Esophagus muscularis mucosa (tissue), 3 donors: ENCODE results near the gene CLNK.

Experiments used
- CTCF ChIP-seq, 3 experiments: fragments of 200-600 bp in 2 of 3; fragments of 450-650 bp in 1 of 3; sonication (generic) in 2 of 3; IDR thresholded peaks; one replicate each; pipeline ENCODE4 v1.5.1; 2017 to 2019; ENCODE audit warnings: antibody characterized with exemption in 3 of 3, mild to moderate bottlenecking in 2 of 3, moderate library complexity in 1 of 3
- POLR2A ChIP-seq: fragments of 450-650 bp; IDR thresholded peaks from one replicate; pipeline ENCODE4 v1.6.1; 2017; ENCODE audit warnings: antibody characterized with exemption, moderate library complexity, mild to moderate bottlenecking, low read depth
- POLR2AphosphoS5 ChIP-seq, 2 donors: sonication (generic); formaldehyde crosslinking; IDR thresholded peaks; one replicate each; pipeline ENCODE4 v1.6.1; 2017; ENCODE audit warnings: antibody characterized with exemption in 2 of 2

GRCh38 chr4:10623862-10624261, 60.7 kb downstream of the CLNK start:
- no peak for TF ChIP-seq POLR2AphosphoS5 (IDR thresholded peaks at IDR 0.05)
- TF ChIP-seq CTCF (IDR thresholded peaks at IDR 0.05): no peak
- no peak for TF ChIP-seq POLR2A
